A549 (cell line): ENCODE measurements around the gene DNASE2. TPM values are rescaled to one million over a fixed set of nuclear protein-coding genes. Genes with fewer than 3 reads are reported as not detected.
"Not testable (repeated sequence)": the region's sequence is repeated elsewhere in the genome, so short reads cannot be mapped to it uniquely, and the experiment has no call there.

Source experiments
- ATAC-seq, 2 experiments: fragments of 200-7000 bp in 1 of 2; fragments of >200 bp in 1 of 2; cut with Nextera tagmentation in 1 of 2; cut with Tn5 transposase in 1 of 2; 3 replicates each; pipeline versions ENCODE4 v1.8.0 to v1.9.1; 2018 to 2020; ENCODE audit warnings: mild to moderate bottlenecking in 1 of 2, moderate library complexity in 1 of 2
- CTCF ChIA-PET: fragments of 300-600 bp; sonication (Branson Sonifier 250); formaldehyde crosslinking; extraction: SDS; loops from one replicate; lab custom pipeline; 2021; ENCODE audit warnings: antibody characterized with exemption, inconsistent platforms; lab: Yijun Ruan, JAX
- POLR2A ChIA-PET: fragments of 350-600 bp; formaldehyde crosslinking; extraction: SDS; loops from one replicate; lab custom pipeline; 2021; ENCODE audit warnings: antibody characterized with exemption, inconsistent platforms; lab: Yijun Ruan, JAX
- DNase-seq, 2 experiments: peaks; one replicate each; pipeline versions ENCODE4 v3.0.0 to v3.0.0-alpha.2; 2011 to 2016; ENCODE audit warnings: low read depth in 1 of 2, low spot score in 1 of 2
- FAIRE-seq: peaks from 2 replicates; lab custom pipeline; 2011; peaks lifted over from hg19 to GRCh38; lab: Jason Lieb, UNC
- H3K27ac ChIP-seq, 2 experiments: fragments of >200 bp; sonication (Bioruptor Twin); formaldehyde crosslinking; 3 replicates each; pipeline ENCODE4 v1.5.1; 2016 to 2017
- H3K4me1 ChIP-seq: fragments of >200 bp; sonication (Bioruptor Twin); formaldehyde crosslinking; 3 replicates; pipeline ENCODE4 v1.6.1; 2016
- H3K4me2 ChIP-seq: fragments of >200 bp; sonication (Bioruptor Twin); formaldehyde crosslinking; 3 replicates; pipeline ENCODE4 v1.6.1; 2016
- H3K4me3 ChIP-seq: fragments of >200 bp; sonication (Bioruptor Twin); formaldehyde crosslinking; 3 replicates; pipeline ENCODE4 v1.5.1; 2016
- H3K9me3 ChIP-seq: fragments of >200 bp; sonication (Bioruptor Twin); formaldehyde crosslinking; 3 replicates; pipeline ENCODE4 v1.6.1; 2016
- CBX2 ChIP-seq: fragments of 200-600 bp; sonication (generic); IDR thresholded peaks from 2 replicates; pipeline ENCODE4 v1.6.1; 2016; ENCODE audit warnings: low read depth, mild to moderate bottlenecking, borderline replicate concordance
- CHD4 ChIP-seq: fragments of 200-600 bp; sonication (generic); IDR thresholded peaks from 2 replicates; pipeline ENCODE4 v1.6.1; 2016; ENCODE audit warnings: antibody characterized with exemption, mild to moderate bottlenecking, borderline replicate concordance
- CTCF ChIP-seq: fragments of >200 bp; sonication (Bioruptor Twin); formaldehyde crosslinking; IDR thresholded peaks from 3 replicates; pipeline ENCODE4 v1.5.1; 2016
- EHF ChIP-seq: fragments of 250-450 bp; sonication (Bioruptor Pico); IDR thresholded peaks from 2 replicates; pipeline ENCODE4 v1.5.0; 2020; ENCODE audit warnings: mild to moderate bottlenecking
- EHMT2 ChIP-seq: fragments of 200-600 bp; sonication (generic); IDR thresholded peaks from 2 replicates; pipeline ENCODE4 v1.6.1; 2016; ENCODE audit warnings: antibody characterized with exemption, low read depth, mild to moderate bottlenecking, moderate library complexity
- FOSB ChIP-seq: fragments of 250-450 bp; sonication (Bioruptor Pico); IDR thresholded peaks from 2 replicates; pipeline ENCODE4 v1.5.0; 2020; ENCODE audit warnings: mild to moderate bottlenecking, moderate library complexity
- FOSL2 ChIP-seq, 2 experiments: fragments of 450-650 bp in 1 of 2; fragments of >200 bp in 1 of 2; sonication (Bioruptor Twin) in 1 of 2; formaldehyde crosslinking; IDR thresholded peaks; 2 replicates each; pipeline versions ENCODE4 v1.5.0 to v1.6.1; 2016 to 2020; ENCODE audit warnings: mild to moderate bottlenecking in 1 of 2, moderate library complexity in 1 of 2
- HOXB5 ChIP-seq: fragments of 250-450 bp; sonication (Bioruptor Pico); IDR thresholded peaks from 2 replicates; pipeline ENCODE4 v1.5.0; 2020; ENCODE audit warnings: mild to moderate bottlenecking, moderate library complexity
- KDM5A ChIP-seq: fragments of 200-600 bp; sonication (generic); IDR thresholded peaks from 2 replicates; pipeline ENCODE4 v1.6.1; 2016; ENCODE audit warnings: antibody characterized with exemption, mild to moderate bottlenecking
- MAX ChIP-seq: IDR thresholded peaks from 2 replicates; pipeline ENCODE4 v1.6.1; 2012
- NFE2L2 ChIP-seq: fragments of 150-350 bp; conservative IDR thresholded peaks from 2 replicates; pipeline ENCODE4 v1.6.1; 2014; ENCODE audit warnings: low read length
- PBX3 ChIP-seq: IDR thresholded peaks from 2 replicates; pipeline ENCODE4 v1.6.1; 2012
- POLR2AphosphoS2 ChIP-seq: conservative IDR thresholded peaks from 2 replicates; pipeline ENCODE4 v1.6.1; 2012; ENCODE audit warnings: low read length, improper control_type of control experiment, inconsistent platforms
- RAD21 ChIP-seq, 2 experiments: fragments of >200 bp in 1 of 2; sonication (Bioruptor Twin) in 1 of 2; formaldehyde crosslinking in 1 of 2; IDR thresholded peaks in 1 of 2; conservative IDR thresholded peaks in 1 of 2; 2 replicates in 1 of 2; 3 replicates in 1 of 2; pipeline ENCODE4 v1.6.1; 2012 to 2018; ENCODE audit warnings: inconsistent platforms in 1 of 2
- SMC3 ChIP-seq: fragments of >200 bp; sonication (Bioruptor Twin); formaldehyde crosslinking; IDR thresholded peaks from 3 replicates; pipeline ENCODE4 v1.6.1; 2018; ENCODE audit warnings: inconsistent platforms
- USF2 ChIP-seq: fragments of 450-650 bp; IDR thresholded peaks from 2 replicates; pipeline ENCODE4 v1.6.1; 2014; ENCODE audit warnings: antibody characterized with exemption
- WGBS: methylation state at CpG from one replicate; pipeline ENCODE4 v1.1.6; 2017; ENCODE audit errors: missing lambda C conversion rate; 5-methylcytosine and 5-hydroxymethylcytosine counted together
- polyA plus RNA-seq, 4 experiments: library from polyadenylated mRNA; depleted of rRNA in 3 of 4; stranded (reverse); fragments of >200 nt; fragmentation: RNase III in 1 of 4; extraction: RNeasy Plus Mini Kit Qiagen cat#74134 plus additional on column Dnase treatment in 1 of 4; gene quantifications; 2 replicates in 3 of 4; 3 replicates in 1 of 4; pipeline ENCODE4 v1.2.3, GENCODE V29; 2011 to 2017

Gene DNASE2
- polyA plus RNA-seq, 2 of the 4 experiments (the other 2 are of a cell fraction) = 15.7 to 24.9 TPM

- Histone ChIP-seq H3K4me1 (0 out of 3 replicates have a peak, but pooled peaks cover 3% of the 10 kb centered on the region), H3K4me2 (peak overlapping the region; percentile 75), H3K27ac (peak overlapping the region; percentile 20 to 70; a peak in 2 of 6 replicates), H3K4me3 (no peak overlapping the region), H3K9me3 (no peaks in the 10 kb centered on the region)
- peak; percentile 76 for DNase-seq
- ChIA-PET CTCF (interaction anchor here (0.5 to 6.7 kb wide), 60 partner anchors 9 to 1739 kb away, joined by 3 to 79 read pairs (median 5); partner anchors contain the start of genes GCDH, GET3, JUNB and MAST1), POLR2A (no interaction called here)
- peak; percentile 97 to 99 for ATAC-seq
- WGBS = 42% methylated on average over 28 of the region's 69 CpGs
- FAIRE-seq = no peak
- no peak for TF ChIP-seq PBX3
- TF ChIP-seq CHD4 = no peak
- no peak for TF ChIP-seq HOXB5 (CRISPR knock-in tag)
- no peak for TF ChIP-seq FOSL2 (IDR thresholded peaks at IDR 0.05)
- peak; percentile 49 for TF ChIP-seq FOSL2 (CRISPR knock-in tag; IDR thresholded peaks at IDR 0.05)
- TF ChIP-seq MAX = 0 out of 2 replicates have a peak, but pooled peaks have one; percentile 24
- TF ChIP-seq CBX2 = no peak
- TF ChIP-seq EHMT2 = no peak
- TF ChIP-seq CTCF = peak; percentile 80
- TF ChIP-seq USF2 = no peak
- no peak for TF ChIP-seq KDM5A
- TF ChIP-seq RAD21 (conservative IDR thresholded peaks at IDR 0.05 in 1 of 2, IDR thresholded peaks at IDR 0.05 in 1 of 2) = peak; percentile 75 to 85
- peak; percentile 76 for TF ChIP-seq SMC3
- TF ChIP-seq NFE2L2 = no peak
- no peak for TF ChIP-seq FOSB
- no peak for TF ChIP-seq EHF
- no peak for TF ChIP-seq POLR2AphosphoS2
These were observed 33.8 kb downstream of the DNASE2 start for GRCh38 chr19:12847159-12848139.

DNA sequence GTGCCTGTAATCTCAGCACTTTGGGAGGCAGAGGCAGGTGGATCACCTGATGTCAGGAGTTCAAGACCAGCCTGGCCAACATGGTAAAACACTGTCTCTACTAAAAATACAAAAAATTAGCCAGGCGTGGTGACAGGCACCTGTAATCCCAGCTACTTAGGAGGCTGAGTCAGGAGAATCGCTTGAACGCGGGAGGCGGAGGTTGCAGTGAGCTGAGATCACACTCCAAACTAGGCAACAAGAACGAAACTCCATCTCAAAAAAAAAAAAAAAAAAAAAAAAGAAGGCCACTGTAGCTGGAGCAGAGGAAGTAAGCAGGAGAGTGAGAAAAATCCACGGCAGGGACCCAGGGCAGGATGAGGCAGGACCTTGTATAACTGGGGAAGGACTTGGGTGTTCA is 34.6 kb downstream of the DNASE2 start:
- POLR2A ChIA-PET, H3K4me1 ChIP-seq, FAIRE-seq, H3K4me2 ChIP-seq, H3K9me3 ChIP-seq, H3K4me3 ChIP-seq, DNase-seq, H3K27ac ChIP-seq, ATAC-seq: not testable (repeated sequence)
- CTCF ChIA-PET = interaction anchor here (0.6 to 6.7 kb wide), 30 partner anchors 8 to 363 kb away, joined by 3 to 79 read pairs (median 6); partner anchors contain the start of genes GCDH, MAST1, RNASEH2A and RTBDN
- WGBS = 90% methylated on average over 7 of the region's 7 CpGs
